H9 (cell line): Measurements from ENCODE around the gene MLPH. TPM values are rescaled to one million over a fixed set of nuclear protein-coding genes. Genes with fewer than 3 reads are reported as not detected.

Experiments used
- DNase-seq: peaks from one replicate; pipeline ENCODE4 v3.0.0-alpha.2; 2017
- H2AFZ ChIP-seq: one replicate; pipeline ENCODE4 v1.6.1; 2013; ENCODE audit warnings: mild to moderate bottlenecking, low read length, control low read depth, moderate library complexity
- H2AK5ac ChIP-seq: 2 replicates; pipeline ENCODE4 v1.6.1; 2013; ENCODE audit warnings: low read length, control low read depth, mixed read lengths; ENCODE audit not compliant: insufficient read length
- H2BK120ac ChIP-seq: one replicate; pipeline ENCODE4 v1.6.1; 2013; ENCODE audit warnings: low read depth, mild to moderate bottlenecking, low read length, control low read depth, inconsistent platforms; ENCODE audit not compliant: poor library complexity, severe bottlenecking
- H2BK12ac ChIP-seq: 2 replicates; pipeline ENCODE4 v1.6.1; 2013; ENCODE audit warnings: low read length, control low read depth, mixed read lengths, low read depth; ENCODE audit not compliant: insufficient read length
- H2BK15ac ChIP-seq: 2 replicates; pipeline ENCODE4 v1.6.1; 2013; ENCODE audit warnings: low read depth, low read length, control low read depth
- H2BK20ac ChIP-seq: one replicate; pipeline ENCODE4 v1.6.1; 2013; ENCODE audit warnings: low read depth, mild to moderate bottlenecking, low read length, control low read depth, inconsistent platforms; ENCODE audit not compliant: poor library complexity, severe bottlenecking
- H2BK5ac ChIP-seq: 2 replicates; pipeline ENCODE4 v1.6.1; 2013; ENCODE audit warnings: low read length, control low read depth, mixed read lengths; ENCODE audit not compliant: insufficient read length
- H3K14ac ChIP-seq: 2 replicates; pipeline ENCODE4 v1.6.1; 2013; ENCODE audit warnings: low read length, control low read depth; ENCODE audit not compliant: insufficient read depth
- H3K18ac ChIP-seq: 2 replicates; pipeline ENCODE4 v1.6.1; 2013; ENCODE audit warnings: low read depth, mild to moderate bottlenecking, mixed read lengths, low read length, control low read depth; ENCODE audit not compliant: insufficient read length
- H3K23ac ChIP-seq: 2 replicates; pipeline ENCODE4 v1.6.1; 2013; ENCODE audit warnings: low read length, control low read depth, mixed read lengths, low read depth; ENCODE audit not compliant: insufficient read length
- H3K23me2 ChIP-seq: 2 replicates; pipeline ENCODE4 v1.6.1; 2013; ENCODE audit warnings: low read depth, mild to moderate bottlenecking, mixed read lengths, low read length, control low read depth; ENCODE audit not compliant: insufficient read length, poor library complexity, severe bottlenecking
- H3K27ac ChIP-seq: 2 replicates; pipeline ENCODE4 v1.5.1; 2013; ENCODE audit warnings: low read length, control low read depth, mixed read lengths, low read depth; ENCODE audit not compliant: insufficient read length
- H3K27me3 ChIP-seq: 2 replicates; pipeline ENCODE4 v1.6.1; 2013; ENCODE audit warnings: low read length, control low read depth, inconsistent platforms; ENCODE audit not compliant: insufficient read depth
- H3K4ac ChIP-seq: 2 replicates; pipeline ENCODE4 v1.6.1; 2013; ENCODE audit warnings: low read depth, mild to moderate bottlenecking, control low read depth, inconsistent platforms, low read length, moderate library complexity
- H3K4me1 ChIP-seq: 2 replicates; pipeline ENCODE4 v1.6.1; 2013; ENCODE audit warnings: low read length, control low read depth, inconsistent platforms; ENCODE audit not compliant: insufficient read depth
- H3K4me2 ChIP-seq: 2 replicates; pipeline ENCODE4 v1.6.1; 2013; ENCODE audit warnings: low read length, control low read depth, mixed read lengths; ENCODE audit not compliant: insufficient read length, insufficient read depth
- H3K56ac ChIP-seq: 2 replicates; pipeline ENCODE4 v1.6.1; 2013; ENCODE audit warnings: low read depth, mild to moderate bottlenecking, mixed read lengths, low read length, control low read depth; ENCODE audit not compliant: insufficient read length
- H3K79me1 ChIP-seq: 2 replicates; pipeline ENCODE4 v1.6.1; 2013; ENCODE audit warnings: low read depth, mild to moderate bottlenecking, moderate library complexity, low read length, control low read depth, inconsistent platforms; ENCODE audit not compliant: insufficient read depth, poor library complexity, severe bottlenecking
- H3K79me2 ChIP-seq: 2 replicates; pipeline ENCODE4 v1.6.1; 2013; ENCODE audit warnings: low read length, control low read depth, inconsistent platforms; ENCODE audit not compliant: insufficient read depth
- H3K9ac ChIP-seq: 2 replicates; pipeline ENCODE4 v1.6.1; 2013; ENCODE audit warnings: low read length, control low read depth, mixed read lengths; ENCODE audit not compliant: insufficient read length; ENCODE audit errors: extremely low read depth
- H3K9me3 ChIP-seq: one replicate; pipeline ENCODE4 v1.6.1; 2013; ENCODE audit warnings: low read depth, low read length, inconsistent platforms; ENCODE audit not compliant: control insufficient read depth
- H3T11ph ChIP-seq: one replicate; pipeline ENCODE4 v1.6.1; 2013; ENCODE audit warnings: mild to moderate bottlenecking, low read length, control low read depth, inconsistent platforms
- H4K20me1 ChIP-seq: one replicate; pipeline ENCODE4 v1.6.1; 2013; ENCODE audit not compliant: control insufficient read depth, insufficient read length, insufficient read depth
- H4K5ac ChIP-seq: 2 replicates; pipeline ENCODE4 v1.6.1; 2013; ENCODE audit warnings: low read depth, mild to moderate bottlenecking, mixed read lengths, low read length, control low read depth; ENCODE audit not compliant: insufficient read length
- H4K8ac ChIP-seq: replicated peaks from 2 replicates; pipeline ENCODE4 v1.6.1; 2013; ENCODE audit warnings: low read length, control low read depth, mixed read lengths, low read depth; ENCODE audit not compliant: insufficient read length
- H4K91ac ChIP-seq: 2 replicates; pipeline ENCODE4 v1.6.1; 2013; ENCODE audit warnings: low read depth, mild to moderate bottlenecking, moderate library complexity, mixed read lengths, low read length, control low read depth; ENCODE audit not compliant: insufficient read length
- H3K27ac Mint-ChIP-seq, 3 experiments: 2 replicates in 2 of 3; 3 replicates in 1 of 3; pipeline ENCODE4 v1.8.0; 2020 to 2021; ENCODE audit warnings: mixed read lengths in 3 of 3, mild to moderate bottlenecking in 1 of 3, moderate library complexity in 1 of 3
- H3K27me3 Mint-ChIP-seq: 2 replicates; pipeline ENCODE4 v1.8.0; 2021; ENCODE audit warnings: low read depth, mild to moderate bottlenecking, moderate library complexity, mixed read lengths
- H3K36me3 Mint-ChIP-seq, 3 experiments: 2 replicates in 2 of 3; 3 replicates in 1 of 3; pipeline ENCODE4 v1.8.0; 2020 to 2021; ENCODE audit warnings: low read depth in 3 of 3, mixed read lengths in 3 of 3; ENCODE audit not compliant: insufficient read depth in 1 of 3
- H3K4me1 Mint-ChIP-seq, 2 experiments: 2 replicates each; pipeline ENCODE4 v1.8.0; 2020; ENCODE audit warnings: mixed read lengths in 2 of 2
- H3K4me3 Mint-ChIP-seq, 2 experiments: 2 replicates in 1 of 2; 3 replicates in 1 of 2; pipeline ENCODE4 v1.8.0; 2020 to 2021; ENCODE audit warnings: mild to moderate bottlenecking in 2 of 2, mixed read lengths in 2 of 2, moderate library complexity in 1 of 2
- H3K9me3 Mint-ChIP-seq, 2 experiments: 2 replicates in 1 of 2; 3 replicates in 1 of 2; pipeline ENCODE4 v1.8.0; 2020; ENCODE audit warnings: mild to moderate bottlenecking in 2 of 2, mixed read lengths in 2 of 2, moderate library complexity in 1 of 2
- CTCF ChIP-seq: fragments of 200-600 bp; sonication (generic); conservative IDR thresholded peaks from 3 replicates; pipeline ENCODE4 v1.8.0; 2021; ENCODE audit warnings: antibody characterized with exemption, mild to moderate bottlenecking
- WGBS: extraction: QIAGEN DNeasy Blood & Tissue Kit; methylation state at CpG from one replicate; pipeline ENCODE4 v1.1.7; 2013; ENCODE audit warnings: missing lambda C conversion rate, low lambda C conversion rate, mixed read lengths; ENCODE audit not compliant: insufficient read length; ENCODE audit errors: extremely low coverage; 5-methylcytosine and 5-hydroxymethylcytosine counted together
- total RNA-seq: library from RNA; stranded (reverse); gene quantifications from 2 replicates; pipeline ENCODE4 v1.2.1, GENCODE V29; 2021

The MLPH gene
- total RNA-seq, 1 experiment from 2014 or later = 3.4 TPM

- H3T11ph ChIP-seq = no peak overlapping the region
- H2BK20ac ChIP-seq = no peak overlapping the region
- no peaks in the 10 kb centered on the region for H3K79me2 ChIP-seq
- H3K4me2 ChIP-seq = no peak overlapping the region
- peaks cover 13% of the 10 kb centered on the region; the same call in 1 of the 2 replicates for H3K27me3 ChIP-seq
- H2BK15ac ChIP-seq = no peak overlapping the region
- H3K79me1 ChIP-seq = no peaks in the 10 kb centered on the region
- peaks cover 12% of the 10 kb centered on the region for H3K23me2 ChIP-seq
- no peak overlapping the region for H4K8ac ChIP-seq
- no peak for DNase-seq
- Mint-ChIP-seq H3K27me3 (peaks cover 91% of the 10 kb centered on the region), H3K9me3 (no peaks in the 10 kb centered on the region; a peak in 1 of 5 replicates), H3K4me3 (no peak overlapping the region), H3K27ac (no peak overlapping the region), H3K4me1 (peaks cover 10 to 13% of the 10 kb centered on the region in 2 experiments), H3K36me3 (no peaks in the 10 kb centered on the region)
- no peak overlapping the region for H3K9ac ChIP-seq
- no CpG with 5 or more reads among the region's 6 CpGs for WGBS
- H4K20me1 ChIP-seq = no peaks in the 10 kb centered on the region
- H2BK120ac ChIP-seq = no peak overlapping the region
- no peak for TF ChIP-seq CTCF
- no peak overlapping the region for H3K56ac ChIP-seq
- no peak overlapping the region for H3K27ac ChIP-seq
- no peaks in the 10 kb centered on the region for H3K4me1 ChIP-seq
- no peak overlapping the region for H4K91ac ChIP-seq
- H2AK5ac ChIP-seq = no peak overlapping the region
- H2BK12ac ChIP-seq = no peak overlapping the region
- H4K5ac ChIP-seq = no peak overlapping the region
- no peak overlapping the region for H2BK5ac ChIP-seq
- H3K4ac ChIP-seq = no peak overlapping the region
- H2AFZ ChIP-seq = no peak overlapping the region
- H3K9me3 ChIP-seq = no peaks in the 10 kb centered on the region
- no peak overlapping the region for H3K18ac ChIP-seq
- H3K23ac ChIP-seq = no peak overlapping the region
- H3K14ac ChIP-seq = no peak overlapping the region; the same call in 1 of the 2 replicates
Measured at GRCh38 chr2:237482485-237482884, 4.6 kb upstream of the MLPH start.
